Measurements from ENCODE around the gene UPF3A.

Gene UPF3A

GRCh38 chr13:114303700-114304327 lies 22.4 kb downstream of the UPF3A start:
- DNase-seq (ENCODE audit: low read depth in 2 of 2, low spot score in 1 of 2): no peak

- no peak for DNase-seq (ENCODE audit: low read depth in 2 of 2, low spot score in 1 of 2)
These were observed 23.1 kb downstream of the UPF3A start for GRCh38 chr13:114304346-114305034.

- DNase-seq (ENCODE audit: low read depth in 2 of 2, low spot score in 1 of 2): no peak
These were observed 27.7 kb downstream of the UPF3A start for GRCh38 chr13:114309086-114309485.

GRCh38 chr13:114309806-114310410 lies 28.5 kb downstream of the UPF3A start:
- DNase-seq (ENCODE audit: low read depth in 2 of 2, low spot score in 1 of 2): no peak

- DNase-seq (ENCODE audit: low read depth in 2 of 2, low spot score in 1 of 2): no peak
These were observed 29.6 kb downstream of the UPF3A start for GRCh38 chr13:114310956-114311355.

GRCh38 chr13:114311387-114311786 lies 30.0 kb downstream of the UPF3A start:
- DNase-seq (ENCODE audit: low read depth in 2 of 2, low spot score in 1 of 2): no peak

GRCh38 chr13:114311908-114312307 lies 30.5 kb downstream of the UPF3A start:
- no peak for DNase-seq (ENCODE audit: low read depth in 2 of 2, low spot score in 1 of 2)

- DNase-seq (ENCODE audit: low read depth in 2 of 2, low spot score in 1 of 2): no peak
These were observed 31.9 kb downstream of the UPF3A start for GRCh38 chr13:114313061-114313860.

GRCh38 chr13:114314074-114314912 lies 32.9 kb downstream of the UPF3A start, which contains the start of gene CHAMP1:
CHAMP1 (plus strand) TSS chr13:114314503; CDS start chr13:114323843, 9,340 bp downstream.
- DNase-seq (ENCODE audit: low read depth in 2 of 2, low spot score in 1 of 2): peak; percentile 62 to 75

GRCh38 chr13:114315074-114315785 lies 33.8 kb downstream of the UPF3A start:
- no peak for DNase-seq (ENCODE audit: low read depth in 2 of 2, low spot score in 1 of 2)

GRCh38 chr13:114318624-114319023 lies 37.2 kb downstream of the UPF3A start:
- DNase-seq (ENCODE audit: low read depth in 2 of 2, low spot score in 1 of 2): no peak

GRCh38 chr13:114319441-114319913 lies 38.1 kb downstream of the UPF3A start:
- DNase-seq (ENCODE audit: low read depth in 2 of 2, low spot score in 1 of 2): no peak

- DNase-seq (ENCODE audit: low read depth in 2 of 2, low spot score in 1 of 2): no peak
These were observed 38.7 kb downstream of the UPF3A start for GRCh38 chr13:114320065-114320464.

GRCh38 chr13:114321256-114321655 lies 39.9 kb downstream of the UPF3A start:
- DNase-seq (ENCODE audit: low read depth in 2 of 2, low spot score in 1 of 2): no peak

- no peak for DNase-seq (ENCODE audit: low read depth in 2 of 2, low spot score in 1 of 2)
These were observed 41.9 kb downstream of the UPF3A start for GRCh38 chr13:114323349-114323748.

GRCh38 chr13:114324334-114324733 lies 42.9 kb downstream of the UPF3A start:
- DNase-seq (ENCODE audit: low read depth in 2 of 2, low spot score in 1 of 2): no peak

- no peak for DNase-seq (ENCODE audit: low read depth in 2 of 2, low spot score in 1 of 2)
These were observed 44.3 kb downstream of the UPF3A start for GRCh38 chr13:114325729-114326128.

GRCh38 chr13:114328034-114328433 lies 46.6 kb downstream of the UPF3A start:
- no peak for DNase-seq (ENCODE audit: low read depth in 2 of 2, low spot score in 1 of 2)

GRCh38 chr13:114328595-114328994 lies 47.2 kb downstream of the UPF3A start:
- no peak for DNase-seq (ENCODE audit: low read depth in 2 of 2, low spot score in 1 of 2)

GRCh38 chr13:114330086-114330485 lies 48.7 kb downstream of the UPF3A start:
- DNase-seq (ENCODE audit: low read depth in 2 of 2, low spot score in 1 of 2): no peak

Measured in stimulated activated CD8-positive, alpha-beta memory T cell treated with anti-CD3 and anti-CD28 coated beads, Interleukin-4, amount 100 ng/mL, for 1 hour (primary cell).